Measurements from ENCODE around the gene KCNJ6.

Gene KCNJ6

DNA sequence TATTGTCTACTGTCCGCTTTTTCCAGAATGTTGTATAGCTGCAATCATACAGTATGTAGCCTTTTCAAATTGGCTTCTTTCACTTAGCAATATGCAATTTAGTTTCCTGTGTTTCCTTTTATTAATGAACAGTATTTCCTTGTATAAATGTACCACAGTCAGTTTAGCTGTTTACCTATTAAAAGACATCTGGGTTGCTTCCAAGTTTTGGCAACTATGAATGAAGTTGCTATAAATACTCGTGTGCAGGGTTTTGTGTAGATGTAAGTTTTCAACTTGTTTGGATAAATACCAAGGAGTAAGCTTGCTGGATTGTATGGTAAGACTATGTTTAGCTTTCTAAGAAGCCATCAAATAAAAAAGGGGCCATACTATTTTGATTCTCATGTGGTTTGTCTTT lies 24.4 kb upstream of the KCNJ6 start:
- no peak for DNase-seq (ENCODE audit: low read depth in 2 of 2)
- TF ChIP-seq CTCF (IDR thresholded peaks at IDR 0.05; ENCODE audit: low read depth, low read length) = no peak

GRCh38 chr21:37939838-37940237 lies 23.6 kb upstream of the KCNJ6 start:
- H3K4me3 ChIP-seq (replicated peaks in 1 of 2; ENCODE audit: low read depth in 2 of 2, low read length in 2 of 2) = no peak overlapping the region
- TF ChIP-seq CTCF (IDR thresholded peaks at IDR 0.05; ENCODE audit: low read depth, low read length) = no peak

More for the DNA sequence above, 24.4 kb upstream of the KCNJ6 start:
- no peak overlapping the region for H3K4me3 ChIP-seq (replicated peaks in 1 of 2; ENCODE audit: low read depth in 2 of 2, low read length in 2 of 2)

GRCh38 chr21:37939251-37939650 lies 23.0 kb upstream of the KCNJ6 start:
- TF ChIP-seq CTCF (IDR thresholded peaks at IDR 0.05; ENCODE audit: low read depth, low read length) = no peak
- no peak overlapping the region for H3K4me3 ChIP-seq (replicated peaks in 1 of 2; ENCODE audit: low read depth in 2 of 2, low read length in 2 of 2)
- DNase-seq (ENCODE audit: low read depth in 2 of 2) = no peak

More at GRCh38 chr21:37939838-37940237, 23.6 kb upstream of the KCNJ6 start:
- DNase-seq (ENCODE audit: low read depth in 2 of 2) = no peak

GRCh38 chr21:37937668-37938067 lies 21.4 kb upstream of the KCNJ6 start:
- H3K4me3 ChIP-seq (replicated peaks in 1 of 2; ENCODE audit: low read depth in 2 of 2, low read length in 2 of 2) = no peak overlapping the region
- TF ChIP-seq CTCF (IDR thresholded peaks at IDR 0.05; ENCODE audit: low read depth, low read length) = no peak
- no peak for DNase-seq (ENCODE audit: low read depth in 2 of 2)

GRCh38 chr21:37936010-37936785 lies 19.9 kb upstream of the KCNJ6 start:
- no peak for DNase-seq (ENCODE audit: low read depth in 2 of 2)
- no peak for TF ChIP-seq CTCF (IDR thresholded peaks at IDR 0.05; ENCODE audit: low read depth, low read length)
- no peak overlapping the region for H3K4me3 ChIP-seq (replicated peaks in 1 of 2; ENCODE audit: low read depth in 2 of 2, low read length in 2 of 2)

DNA sequence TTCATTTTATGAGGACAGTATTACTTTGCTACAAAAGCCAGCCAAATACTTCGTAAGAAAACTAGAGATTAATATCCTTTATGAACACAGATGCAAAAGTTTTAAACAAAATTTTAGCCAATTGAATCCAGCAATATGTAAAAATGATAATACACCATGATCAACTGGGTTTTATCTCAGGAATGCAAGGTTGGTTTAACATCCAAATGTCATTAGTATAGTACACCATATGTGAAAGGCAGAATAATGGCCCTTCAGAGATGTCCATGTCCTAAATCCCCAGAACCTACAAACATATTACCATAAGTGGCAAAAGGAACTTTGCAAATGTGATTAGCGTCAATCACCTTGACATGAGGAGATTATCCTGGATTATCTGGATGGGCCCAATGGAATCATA lies 16.7 kb upstream of the KCNJ6 start:
- no peak overlapping the region for H3K4me3 ChIP-seq (replicated peaks in 1 of 2; ENCODE audit: low read depth in 2 of 2, low read length in 2 of 2)
- TF ChIP-seq CTCF (IDR thresholded peaks at IDR 0.05; ENCODE audit: low read depth, low read length) = no peak
- DNase-seq (ENCODE audit: low read depth in 2 of 2) = no peak

- no peak overlapping the region for H3K4me3 ChIP-seq (replicated peaks in 1 of 2; ENCODE audit: low read depth in 2 of 2, low read length in 2 of 2)
Measured at GRCh38 chr21:37927711-37928110, 11.5 kb upstream of the KCNJ6 start.

More at GRCh38 chr21:37927711-37928110, 11.5 kb upstream of the KCNJ6 start:
- no peak for TF ChIP-seq CTCF (IDR thresholded peaks at IDR 0.05; ENCODE audit: low read depth, low read length)
- no peak for DNase-seq (ENCODE audit: low read depth in 2 of 2)

Measured in cardiac fibroblast (primary cell).